Measurements from ENCODE around the gene MAPKAP1.
A peak's percentile ranks its signal among the peaks of the same experiment; 100 is the strongest.

The MAPKAP1 gene

DNA sequence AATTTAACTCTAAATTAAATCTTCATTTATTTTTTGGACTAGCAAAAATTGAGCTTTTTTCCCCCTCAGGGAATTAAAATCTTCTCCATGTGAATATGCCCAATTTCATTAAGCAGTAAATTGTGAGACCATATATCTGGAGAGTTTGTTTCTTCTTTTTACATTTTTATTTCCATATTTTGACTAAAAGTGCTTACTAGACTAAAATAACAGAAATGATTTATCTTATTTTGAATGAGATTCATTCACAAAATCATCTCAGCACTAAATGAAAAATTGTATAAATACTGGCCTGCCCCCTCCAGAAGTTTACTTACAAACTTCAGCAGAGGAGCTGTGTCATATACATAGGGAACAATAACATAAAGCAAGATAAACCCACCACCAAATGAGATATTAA, 26.6 kb downstream of the MAPKAP1 start:
- TF ChIP-seq, protein P1, sequence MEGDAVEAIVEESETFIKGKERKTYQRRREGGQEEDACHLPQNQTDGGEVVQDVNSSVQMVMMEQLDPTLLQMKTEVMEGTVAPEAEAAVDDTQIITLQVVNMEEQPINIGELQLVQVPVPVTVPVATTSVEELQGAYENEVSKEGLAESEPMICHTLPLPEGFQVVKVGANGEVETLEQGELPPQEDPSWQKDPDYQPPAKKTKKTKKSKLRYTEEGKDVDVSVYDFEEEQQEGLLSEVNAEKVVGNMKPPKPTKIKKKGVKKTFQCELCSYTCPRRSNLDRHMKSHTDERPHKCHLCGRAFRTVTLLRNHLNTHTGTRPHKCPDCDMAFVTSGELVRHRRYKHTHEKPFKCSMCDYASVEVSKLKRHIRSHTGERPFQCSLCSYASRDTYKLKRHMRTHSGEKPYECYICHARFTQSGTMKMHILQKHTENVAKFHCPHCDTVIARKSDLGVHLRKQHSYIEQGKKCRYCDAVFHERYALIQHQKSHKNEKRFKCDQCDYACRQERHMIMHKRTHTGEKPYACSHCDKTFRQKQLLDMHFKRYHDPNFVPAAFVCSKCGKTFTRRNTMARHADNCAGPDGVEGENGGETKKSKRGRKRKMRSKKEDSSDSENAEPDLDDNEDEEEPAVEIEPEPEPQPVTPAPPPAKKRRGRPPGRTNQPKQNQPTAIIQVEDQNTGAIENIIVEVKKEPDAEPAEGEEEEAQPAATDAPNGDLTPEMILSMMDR (IDR thresholded peaks at IDR 0.05; ENCODE audit: low read length, missing control alignments): no peak
- no peak overlapping the region for H3K4me3 ChIP-seq (replicated peaks; ENCODE audit: low read depth, low read length)
- no peak for DNase-seq (ENCODE audit: low read depth)

DNA sequence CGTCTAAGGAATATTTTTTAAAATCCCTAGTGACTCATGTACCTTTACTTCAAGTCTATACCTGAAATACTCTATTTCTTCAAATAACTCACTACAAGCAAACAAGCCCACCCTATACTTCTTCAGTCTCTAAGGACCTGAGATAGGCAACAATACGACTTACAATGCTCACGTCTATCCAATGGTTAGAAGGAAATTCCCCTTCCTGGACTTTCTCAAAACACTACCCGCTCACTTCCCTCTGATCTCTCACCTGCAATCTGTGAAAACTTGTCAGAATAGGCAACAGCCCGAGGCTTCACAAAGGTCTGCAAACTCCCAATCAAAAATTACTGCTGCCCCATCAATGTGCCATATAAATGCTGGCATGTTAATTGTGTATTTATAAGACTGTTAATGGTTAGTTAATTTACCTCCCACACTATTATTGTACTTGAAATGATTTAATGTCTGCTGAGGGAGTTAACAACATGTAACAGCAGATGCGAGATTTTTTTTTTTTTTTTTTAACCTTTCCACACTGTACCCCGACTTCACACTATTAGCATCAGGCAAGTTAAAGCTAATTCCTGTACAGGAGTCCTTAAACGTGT, 27.3 kb downstream of the MAPKAP1 start:
- H3K4me3 ChIP-seq (replicated peaks; ENCODE audit: low read depth, low read length): no peak overlapping the region
- TF ChIP-seq, protein P1 (IDR thresholded peaks at IDR 0.05; ENCODE audit: low read length, missing control alignments): no peak
- no peak for DNase-seq (ENCODE audit: low read depth)

DNA sequence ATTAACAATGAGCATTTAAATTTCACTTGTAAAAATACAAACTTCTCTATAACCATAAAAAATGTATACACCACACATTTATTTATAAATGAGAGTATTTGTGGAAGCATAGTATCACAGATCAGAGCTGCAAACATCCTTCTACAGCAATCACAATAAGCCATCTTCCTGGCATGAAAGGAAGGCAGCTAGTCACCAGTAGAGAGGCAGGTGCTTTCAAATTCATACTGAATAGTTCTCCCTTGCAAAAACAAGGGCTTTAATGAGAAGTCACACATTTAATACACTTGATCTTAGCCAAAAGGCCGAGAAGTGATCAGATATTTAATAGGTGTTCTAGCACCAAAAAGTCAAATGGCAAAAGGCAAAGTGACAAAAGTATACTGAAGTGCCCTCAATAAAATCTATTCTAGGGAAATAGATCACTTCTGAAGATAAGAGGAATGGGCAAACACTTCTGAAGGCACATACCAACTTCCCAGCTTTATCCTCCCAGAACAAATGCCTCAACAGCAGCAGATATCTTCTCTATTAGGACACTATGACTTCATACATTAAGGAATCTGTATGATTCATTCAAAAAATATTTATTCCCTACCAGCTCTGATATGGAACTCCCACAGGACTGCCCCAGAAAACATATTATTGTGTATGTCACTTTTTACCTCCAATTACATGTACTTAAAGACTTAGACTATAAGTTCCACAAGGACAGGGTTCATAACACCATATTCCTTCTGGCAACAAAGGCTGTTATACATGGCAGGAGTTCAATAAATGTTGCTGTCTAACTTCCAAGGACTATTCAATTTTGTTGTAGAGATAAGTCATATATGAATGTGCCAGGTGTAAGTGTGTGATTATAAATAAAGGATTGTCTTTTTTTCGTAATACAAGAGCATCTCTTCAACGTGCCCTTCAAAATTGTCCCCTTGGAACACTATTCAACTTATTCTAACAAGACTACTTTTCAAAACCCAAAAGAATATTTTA, 31.7 kb downstream of the MAPKAP1 start:
- TF ChIP-seq, protein P1 (IDR thresholded peaks at IDR 0.05; ENCODE audit: low read length, missing control alignments): no peak
- peak; percentile 88 for DNase-seq (ENCODE audit: low read depth)
- H3K4me3 ChIP-seq (replicated peaks; ENCODE audit: low read depth, low read length): no peak overlapping the region

DNA sequence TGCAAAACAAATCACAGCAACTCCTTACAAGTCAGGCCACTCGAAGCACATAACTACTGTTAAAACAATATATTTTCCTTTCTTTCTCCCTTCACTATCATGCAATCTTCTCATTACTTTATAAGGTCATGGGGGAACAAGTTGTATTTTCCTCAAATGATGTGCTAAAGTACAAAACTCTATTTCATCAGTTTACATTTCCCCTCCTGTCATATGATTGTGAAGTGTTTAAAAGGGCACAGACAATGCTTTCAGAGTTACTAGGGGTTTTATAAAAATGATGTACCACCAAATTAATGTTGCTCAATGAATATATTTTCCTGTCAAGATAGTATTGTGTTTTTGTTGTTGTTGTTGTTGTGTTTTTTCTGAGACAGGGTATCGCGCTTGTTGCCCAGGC, 34.1 kb downstream of the MAPKAP1 start:
- TF ChIP-seq, protein P1 (IDR thresholded peaks at IDR 0.05; ENCODE audit: low read length, missing control alignments): no peak
- DNase-seq (ENCODE audit: low read depth): no peak
- H3K4me3 ChIP-seq (replicated peaks; ENCODE audit: low read depth, low read length): no peak overlapping the region

DNA sequence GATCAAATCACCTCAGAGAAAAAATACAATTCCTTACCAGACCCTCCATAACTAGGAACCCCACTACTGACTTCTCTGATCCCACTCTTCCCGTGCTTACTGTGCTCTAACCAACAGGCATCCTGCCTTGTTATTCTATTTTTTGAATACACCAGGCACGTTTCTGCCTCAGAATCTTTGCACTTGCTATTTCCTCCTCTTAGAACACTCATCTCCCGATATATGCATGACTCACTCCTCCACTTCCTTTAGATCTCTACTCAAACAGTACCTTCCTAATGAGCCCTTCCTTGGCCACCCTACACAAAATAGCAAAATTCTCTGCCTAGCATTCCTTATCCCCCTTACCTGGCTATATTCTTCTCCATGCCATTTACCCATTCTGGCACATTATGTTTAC, 43.9 kb downstream of the MAPKAP1 start:
- TF ChIP-seq, protein P1 (IDR thresholded peaks at IDR 0.05; ENCODE audit: low read length, missing control alignments): no peak
- H3K4me3 ChIP-seq (replicated peaks; ENCODE audit: low read depth, low read length): no peak overlapping the region
- peak; percentile 57 for DNase-seq (ENCODE audit: low read depth)

DNA sequence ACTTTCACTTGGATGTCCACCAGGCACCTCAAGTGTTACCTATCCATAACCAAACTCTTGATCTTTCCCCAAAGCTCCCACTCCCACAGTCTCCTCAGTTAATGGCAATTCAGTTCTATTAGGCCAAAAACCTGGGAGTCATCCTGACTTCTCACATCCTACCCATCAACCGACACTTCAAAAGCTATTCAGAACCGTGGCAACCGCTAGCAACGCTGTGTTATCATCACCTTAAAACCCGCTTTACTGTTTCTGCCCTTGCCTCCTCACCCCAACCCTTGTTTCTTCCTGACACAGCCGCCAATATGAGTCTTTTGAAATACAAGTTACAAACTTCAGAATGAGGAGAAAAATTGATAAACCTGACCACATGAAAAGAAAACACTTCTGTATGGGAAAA, 46.5 kb downstream of the MAPKAP1 start:
- H3K4me3 ChIP-seq (replicated peaks; ENCODE audit: low read depth, low read length): no peak overlapping the region
- DNase-seq (ENCODE audit: low read depth): no peak
- TF ChIP-seq, protein P1 (IDR thresholded peaks at IDR 0.05; ENCODE audit: low read length, missing control alignments): no peak
